ES-I3 (cell line): ENCODE data around the gene IL17C.

Experiments used
- H3K36me3 ChIP-seq: 2 replicates; pipeline ENCODE4 v1.6.1; 2013; ENCODE audit warnings: mild to moderate bottlenecking, low read length, control low read depth, moderate library complexity; ENCODE audit not compliant: insufficient read depth
- H3K4me1 ChIP-seq: 2 replicates; pipeline ENCODE4 v1.6.1; 2013; ENCODE audit warnings: mild to moderate bottlenecking, control low read depth, low read length; ENCODE audit not compliant: insufficient read depth
- H3K9ac ChIP-seq: 2 replicates; pipeline ENCODE4 v1.6.1; 2013; ENCODE audit warnings: low read depth, mild to moderate bottlenecking, low read length, moderate library complexity
- H3K9me3 ChIP-seq: 2 replicates; pipeline ENCODE4 v1.6.1; 2013; ENCODE audit warnings: mild to moderate bottlenecking, low read length, moderate library complexity; ENCODE audit not compliant: control insufficient read depth, insufficient read depth

Gene IL17C

GRCh38 chr16:88651989-88652761 lies 13.8 kb downstream of the IL17C start:
- Histone ChIP-seq H3K9ac (no peak overlapping the region), H3K36me3 (no peaks in the 10 kb centered on the region), H3K4me1 (no peaks in the 10 kb centered on the region; the same call in 1 of the 2 replicates), H3K9me3 (no peaks in the 10 kb centered on the region)

GRCh38 chr16:88652762-88653063 lies 14.3 kb downstream of the IL17C start:
- Histone ChIP-seq H3K4me1 (no peaks in the 10 kb centered on the region; the same call in 1 of the 2 replicates), H3K36me3 (no peaks in the 10 kb centered on the region), H3K9me3 (no peaks in the 10 kb centered on the region), H3K9ac (no peak overlapping the region)

GRCh38 chr16:88653101-88653500 lies 14.7 kb downstream of the IL17C start:
- no peaks in the 10 kb centered on the region; the same call in 1 of the 2 replicates for H3K4me1 ChIP-seq
- H3K9me3 ChIP-seq: no peaks in the 10 kb centered on the region
- H3K9ac ChIP-seq: no peak overlapping the region
- no peaks in the 10 kb centered on the region for H3K36me3 ChIP-seq

GRCh38 chr16:88653596-88654362 lies 15.4 kb downstream of the IL17C start:
- no peaks in the 10 kb centered on the region for H3K9me3 ChIP-seq
- no peak overlapping the region for H3K9ac ChIP-seq
- no peaks in the 10 kb centered on the region; the same call in 1 of the 2 replicates for H3K4me1 ChIP-seq
- H3K36me3 ChIP-seq: no peaks in the 10 kb centered on the region

- no peak overlapping the region for H3K9ac ChIP-seq
- no peaks in the 10 kb centered on the region for H3K36me3 ChIP-seq
- no peaks in the 10 kb centered on the region for H3K9me3 ChIP-seq
- no peaks in the 10 kb centered on the region; the same call in 1 of the 2 replicates for H3K4me1 ChIP-seq
Observed at GRCh38 chr16:88654363-88655052, 16.1 kb downstream of the IL17C start.

GRCh38 chr16:88655053-88655732 lies 16.8 kb downstream of the IL17C start:
- H3K4me1 ChIP-seq: no peaks in the 10 kb centered on the region; the same call in 1 of the 2 replicates
- no peaks in the 10 kb centered on the region for H3K9me3 ChIP-seq
- H3K9ac ChIP-seq: no peak overlapping the region
- H3K36me3 ChIP-seq: no peaks in the 10 kb centered on the region

GRCh38 chr16:88655733-88656281 lies 17.4 kb downstream of the IL17C start:
- H3K9me3 ChIP-seq: no peaks in the 10 kb centered on the region
- H3K9ac ChIP-seq: no peak overlapping the region

GRCh38 chr16:88656291-88656980 lies 18.1 kb downstream of the IL17C start:
- Histone ChIP-seq H3K9me3 (no peaks in the 10 kb centered on the region), H3K4me1 (no peaks in the 10 kb centered on the region; the same call in 1 of the 2 replicates), H3K9ac (no peak overlapping the region), H3K36me3 (no peaks in the 10 kb centered on the region)

More at GRCh38 chr16:88655733-88656281, 17.4 kb downstream of the IL17C start:
- H3K36me3 ChIP-seq: no peaks in the 10 kb centered on the region
- H3K4me1 ChIP-seq: no peaks in the 10 kb centered on the region; the same call in 1 of the 2 replicates

GRCh38 chr16:88657371-88657770 lies 19.0 kb downstream of the IL17C start:
- H3K36me3 ChIP-seq: no peaks in the 10 kb centered on the region
- no peaks in the 10 kb centered on the region for H3K9me3 ChIP-seq
- no peak overlapping the region for H3K9ac ChIP-seq
- no peaks in the 10 kb centered on the region for H3K4me1 ChIP-seq

GRCh38 chr16:88658714-88659113 lies 20.3 kb downstream of the IL17C start:
- Histone ChIP-seq H3K9ac (no peak overlapping the region), H3K36me3 (no peaks in the 10 kb centered on the region), H3K9me3 (no peaks in the 10 kb centered on the region), H3K4me1 (no peaks in the 10 kb centered on the region)

- Histone ChIP-seq H3K9ac (no peak overlapping the region), H3K9me3 (no peaks in the 10 kb centered on the region), H3K4me1 (no peaks in the 10 kb centered on the region)
Observed at GRCh38 chr16:88659160-88659559, 20.8 kb downstream of the IL17C start.

GRCh38 chr16:88661468-88661867 lies 23.1 kb downstream of the IL17C start:
- Histone ChIP-seq H3K9ac (no peak overlapping the region), H3K4me1 (no peaks in the 10 kb centered on the region)

More at GRCh38 chr16:88659160-88659559, 20.8 kb downstream of the IL17C start:
- H3K36me3 ChIP-seq: no peaks in the 10 kb centered on the region

GRCh38 chr16:88662222-88662842 lies 24.0 kb downstream of the IL17C start:
- no peaks in the 10 kb centered on the region for H3K4me1 ChIP-seq
- no peaks in the 10 kb centered on the region for H3K36me3 ChIP-seq
- peak overlapping the region; percentile 52 for H3K9ac ChIP-seq
- no peaks in the 10 kb centered on the region for H3K9me3 ChIP-seq

More at GRCh38 chr16:88661468-88661867, 23.1 kb downstream of the IL17C start:
- H3K9me3 ChIP-seq: no peaks in the 10 kb centered on the region
- H3K36me3 ChIP-seq: no peaks in the 10 kb centered on the region
